Measurements from ENCODE around the gene RITA1. TPM values are rescaled to one million over a fixed set of nuclear protein-coding genes. Genes with fewer than 3 reads are reported as not detected.

RITA1 gene
- total RNA-seq, 2 donors from 2014 or later: 14.2 to 23.9 TPM

- peak; percentile 15 for ATAC-seq (replicated peaks)
- Mint-ChIP-seq H3K36me3 (ENCODE audit: low read depth) (peaks cover 70% of the 10 kb centered on the region), H3K27ac (peak overlapping the region; percentile 41), H3K27me3 (no peaks in the 10 kb centered on the region), H3K4me1 (peaks cover 23% of the 10 kb centered on the region), H3K9me3 (no peaks in the 10 kb centered on the region), H3K4me3 (peak overlapping the region; percentile 66)
Measured at GRCh38 chr12:113232840-113233585, 47.5 kb downstream of the RITA1 start.

- H3K4me1 Mint-ChIP-seq: peaks cover 20% of the 10 kb centered on the region
- peak overlapping the region; percentile 62 for H3K27ac Mint-ChIP-seq
- H3K9me3 Mint-ChIP-seq: no peaks in the 10 kb centered on the region
- no peak for ATAC-seq (replicated peaks)
- no peaks in the 10 kb centered on the region for H3K27me3 Mint-ChIP-seq
- no peak overlapping the region for H3K4me3 Mint-ChIP-seq
- peaks cover 67% of the 10 kb centered on the region for H3K36me3 Mint-ChIP-seq (ENCODE audit: low read depth)
Measured at GRCh38 chr12:113233967-113234366, 48.4 kb downstream of the RITA1 start.

- H3K27ac Mint-ChIP-seq: peak overlapping the region; percentile 62
- H3K36me3 Mint-ChIP-seq (ENCODE audit: low read depth): peaks cover 70% of the 10 kb centered on the region
- peaks cover 20% of the 10 kb centered on the region for H3K4me1 Mint-ChIP-seq
- ATAC-seq (replicated peaks): no peak
- H3K9me3 Mint-ChIP-seq: no peaks in the 10 kb centered on the region
- no peak overlapping the region for H3K4me3 Mint-ChIP-seq
- H3K27me3 Mint-ChIP-seq: no peaks in the 10 kb centered on the region
Measured at GRCh38 chr12:113234483-113234882, 49.0 kb downstream of the RITA1 start.

GRCh38 chr12:113235976-113236375, 50.5 kb downstream of the RITA1 start:
- peaks cover 16% of the 10 kb centered on the region for H3K4me1 Mint-ChIP-seq
- H3K9me3 Mint-ChIP-seq: no peaks in the 10 kb centered on the region
- no peak overlapping the region for H3K4me3 Mint-ChIP-seq
- no peaks in the 10 kb centered on the region for H3K27me3 Mint-ChIP-seq
- peak overlapping the region; percentile 5 for H3K27ac Mint-ChIP-seq
- ATAC-seq (replicated peaks): no peak
- H3K36me3 Mint-ChIP-seq (ENCODE audit: low read depth): peaks cover 69% of the 10 kb centered on the region

GRCh38 chr12:113236539-113237399, 51.2 kb downstream of the RITA1 start:
- Mint-ChIP-seq H3K36me3 (ENCODE audit: low read depth) (peaks cover 71% of the 10 kb centered on the region), H3K27me3 (no peaks in the 10 kb centered on the region)

GRCh38 chr12:113237748-113238147, 52.2 kb downstream of the RITA1 start:
- Mint-ChIP-seq H3K9me3 (no peaks in the 10 kb centered on the region), H3K4me1 (peaks cover 19% of the 10 kb centered on the region), H3K36me3 (ENCODE audit: low read depth) (peaks cover 66% of the 10 kb centered on the region), H3K4me3 (no peak overlapping the region), H3K27me3 (no peaks in the 10 kb centered on the region), H3K27ac (no peak overlapping the region)
- ATAC-seq (replicated peaks): no peak

More at GRCh38 chr12:113236539-113237399, 51.2 kb downstream of the RITA1 start:
- Mint-ChIP-seq H3K4me1 (peaks cover 16% of the 10 kb centered on the region), H3K4me3 (no peak overlapping the region), H3K27ac (peak overlapping the region; percentile 5), H3K9me3 (no peaks in the 10 kb centered on the region)
- no peak for ATAC-seq (replicated peaks)

GRCh38 chr12:113238309-113238708, 52.8 kb downstream of the RITA1 start:
- H3K27me3 Mint-ChIP-seq: no peaks in the 10 kb centered on the region
- H3K27ac Mint-ChIP-seq: no peak overlapping the region
- ATAC-seq (replicated peaks): no peak

GRCh38 chr12:113239288-113239771, 53.8 kb downstream of the RITA1 start:
- Mint-ChIP-seq H3K9me3 (no peaks in the 10 kb centered on the region), H3K27ac (no peak overlapping the region), H3K36me3 (ENCODE audit: low read depth) (peaks cover 60% of the 10 kb centered on the region), H3K4me3 (no peak overlapping the region), H3K27me3 (no peaks in the 10 kb centered on the region), H3K4me1 (peaks cover 20% of the 10 kb centered on the region)
- ATAC-seq (replicated peaks): no peak

More at GRCh38 chr12:113238309-113238708, 52.8 kb downstream of the RITA1 start:
- Mint-ChIP-seq H3K4me3 (no peak overlapping the region), H3K9me3 (no peaks in the 10 kb centered on the region), H3K36me3 (ENCODE audit: low read depth) (peaks cover 65% of the 10 kb centered on the region), H3K4me1 (peaks cover 20% of the 10 kb centered on the region)

GRCh38 chr12:113239811-113240331, 54.4 kb downstream of the RITA1 start:
- no peak overlapping the region for H3K27ac Mint-ChIP-seq
- no peaks in the 10 kb centered on the region for H3K27me3 Mint-ChIP-seq
- H3K36me3 Mint-ChIP-seq (ENCODE audit: low read depth): peaks cover 61% of the 10 kb centered on the region
- peaks cover 20% of the 10 kb centered on the region for H3K4me1 Mint-ChIP-seq
- H3K4me3 Mint-ChIP-seq: no peak overlapping the region
- ATAC-seq (replicated peaks): no peak
- H3K9me3 Mint-ChIP-seq: no peaks in the 10 kb centered on the region

- peaks cover 58% of the 10 kb centered on the region for H3K36me3 Mint-ChIP-seq (ENCODE audit: low read depth)
- no peak overlapping the region for H3K4me3 Mint-ChIP-seq
- peaks cover 20% of the 10 kb centered on the region for H3K4me1 Mint-ChIP-seq
- no peaks in the 10 kb centered on the region for H3K9me3 Mint-ChIP-seq
- ATAC-seq (replicated peaks): no peak
- no peak overlapping the region for H3K27ac Mint-ChIP-seq
- H3K27me3 Mint-ChIP-seq: no peaks in the 10 kb centered on the region
Measured at GRCh38 chr12:113240395-113240794, 54.9 kb downstream of the RITA1 start.

- no peak for ATAC-seq (replicated peaks)
- Mint-ChIP-seq H3K27me3 (no peaks in the 10 kb centered on the region), H3K9me3 (no peaks in the 10 kb centered on the region), H3K36me3 (ENCODE audit: low read depth) (peaks cover 66% of the 10 kb centered on the region), H3K4me3 (no peak overlapping the region), H3K4me1 (peaks cover 15% of the 10 kb centered on the region), H3K27ac (no peak overlapping the region)
Measured at GRCh38 chr12:113241191-113242025, 55.9 kb downstream of the RITA1 start.
